Measurements from ENCODE around the gene NFASC.

Gene NFASC

DNA sequence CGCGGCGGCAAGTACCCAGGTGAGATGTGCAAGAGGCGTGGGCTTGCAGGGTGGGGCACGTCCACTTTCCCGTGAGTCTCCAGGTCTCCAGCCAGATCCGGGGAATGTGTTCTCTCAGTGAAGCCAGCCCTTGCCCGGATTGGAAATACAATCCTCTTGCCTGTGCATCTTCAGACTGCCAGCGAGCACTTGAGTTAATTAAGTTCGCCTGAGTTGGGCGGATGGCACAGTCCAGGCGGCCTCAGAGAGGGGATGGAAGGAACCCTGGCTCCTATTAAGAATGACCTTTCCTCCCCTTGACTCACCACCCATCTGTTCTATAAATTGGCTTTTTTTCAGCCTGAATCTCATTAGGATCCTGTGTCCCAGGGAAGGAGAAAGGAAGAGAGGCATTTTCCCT is 139.0 kb downstream of the NFASC start:
- no peak for DNase-seq (ENCODE audit: low spot score)

DNA sequence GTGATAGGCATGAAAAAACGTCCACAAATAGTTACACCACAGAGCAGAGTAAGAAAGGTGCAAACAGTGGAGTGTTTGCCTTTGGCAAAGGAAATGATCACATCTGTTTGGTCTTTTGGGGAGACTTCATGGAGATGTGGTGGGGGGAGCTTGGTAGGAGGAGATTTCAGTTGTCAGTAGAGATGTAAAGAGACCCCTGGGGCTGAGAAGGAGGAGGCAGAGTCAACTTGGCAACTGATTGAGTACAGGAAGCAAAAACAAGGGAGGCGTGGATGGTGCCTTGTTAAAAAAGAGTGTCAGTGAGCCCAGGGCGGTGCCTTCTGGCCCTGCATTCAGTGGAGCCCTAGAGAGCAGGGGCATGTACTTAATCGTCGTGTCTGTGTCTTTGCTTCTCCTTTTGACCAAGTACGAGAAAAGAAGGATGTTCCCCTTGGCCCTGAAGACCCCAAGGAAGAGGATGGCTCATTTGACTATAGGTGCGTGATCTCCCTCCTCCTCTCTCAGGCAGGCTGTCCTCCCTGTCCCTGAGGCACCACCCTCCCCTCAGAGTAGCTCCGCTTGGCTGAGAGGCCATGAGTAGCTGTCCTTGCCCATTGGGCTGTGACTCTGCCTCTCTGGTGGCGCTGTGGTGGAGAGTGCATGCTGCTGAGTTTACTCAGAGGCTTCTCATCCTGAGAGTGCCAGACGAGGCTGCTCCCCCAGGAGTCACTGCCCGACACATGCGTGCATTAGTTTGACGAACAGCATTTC is 141.9 kb downstream of the NFASC start:
- DNase-seq (ENCODE audit: low spot score): no peak

DNA sequence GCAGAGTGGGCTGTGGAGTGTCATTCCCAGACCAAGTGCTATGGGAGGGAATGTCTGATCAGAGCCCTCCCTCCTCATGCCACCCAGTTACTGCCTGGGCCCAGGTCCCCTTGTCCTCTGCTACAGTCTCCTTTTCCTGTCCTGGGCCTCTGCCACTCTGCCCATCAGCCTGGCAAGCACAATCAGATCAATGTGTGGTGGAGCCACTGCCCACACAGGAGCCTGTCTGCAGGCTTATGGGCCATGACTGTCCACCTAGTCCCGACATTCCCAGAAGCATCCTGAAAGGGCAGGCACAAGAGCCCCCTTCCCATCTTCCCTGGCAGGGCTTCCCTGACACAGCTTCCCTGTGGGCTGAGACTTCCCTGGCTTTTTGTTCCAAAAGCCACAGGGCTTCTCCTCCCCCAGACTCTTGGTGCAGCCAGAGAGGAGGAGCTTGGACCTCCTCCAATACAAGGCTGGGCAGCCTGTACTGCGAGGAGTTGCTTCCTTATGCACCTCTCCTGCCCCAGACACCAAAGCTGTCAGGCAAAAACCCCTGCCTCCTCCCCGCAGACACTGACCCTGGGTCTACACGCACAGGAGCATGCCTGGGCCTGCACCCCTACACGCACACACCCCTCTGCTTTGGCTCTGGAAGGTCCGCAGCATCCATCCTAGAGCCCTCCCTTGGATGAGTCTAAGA is 143.2 kb downstream of the NFASC start:
- DNase-seq (ENCODE audit: low spot score): peak; percentile 83

DNA sequence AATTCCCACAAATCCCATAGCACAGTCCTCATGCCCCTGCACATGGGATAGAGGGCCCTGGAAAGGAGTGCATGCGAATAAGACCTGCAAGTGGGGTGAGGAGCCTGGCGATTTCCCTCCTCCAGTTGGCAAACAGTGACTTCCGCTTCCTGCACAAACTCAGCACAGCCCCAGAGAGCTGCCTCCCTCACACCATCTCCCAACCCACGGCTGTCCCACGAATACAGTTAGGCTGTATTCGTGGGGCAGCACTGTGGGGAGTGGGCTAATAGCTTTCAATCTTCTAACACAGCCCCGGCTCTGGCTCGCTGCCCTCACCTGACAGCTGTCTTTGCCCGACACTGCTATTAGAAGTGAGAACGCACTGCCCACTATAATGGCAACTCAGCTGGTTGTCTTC is 144.1 kb downstream of the NFASC start:
- no peak for DNase-seq (ENCODE audit: low spot score)

DNA sequence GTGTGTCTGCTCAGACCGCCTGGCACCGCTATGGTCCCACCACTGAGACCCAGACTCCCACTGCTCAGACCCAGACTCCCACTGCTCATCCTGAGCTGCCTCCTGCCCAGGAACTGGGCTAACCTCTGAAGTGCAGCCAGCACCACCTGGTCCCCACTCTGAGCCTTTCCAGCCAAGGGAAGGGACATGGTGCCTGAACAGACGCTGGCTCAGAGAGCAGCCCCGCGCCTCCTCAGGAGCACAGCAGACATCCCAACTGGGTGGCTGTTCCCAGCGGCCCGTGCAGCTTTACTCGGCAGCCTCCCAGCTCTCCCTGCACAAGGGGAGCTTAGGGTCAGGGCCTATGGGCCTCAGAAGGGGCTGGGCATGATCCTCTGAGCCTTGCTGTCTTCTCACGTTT is 144.6 kb downstream of the NFASC start:
- DNase-seq (ENCODE audit: low spot score): no peak

DNA sequence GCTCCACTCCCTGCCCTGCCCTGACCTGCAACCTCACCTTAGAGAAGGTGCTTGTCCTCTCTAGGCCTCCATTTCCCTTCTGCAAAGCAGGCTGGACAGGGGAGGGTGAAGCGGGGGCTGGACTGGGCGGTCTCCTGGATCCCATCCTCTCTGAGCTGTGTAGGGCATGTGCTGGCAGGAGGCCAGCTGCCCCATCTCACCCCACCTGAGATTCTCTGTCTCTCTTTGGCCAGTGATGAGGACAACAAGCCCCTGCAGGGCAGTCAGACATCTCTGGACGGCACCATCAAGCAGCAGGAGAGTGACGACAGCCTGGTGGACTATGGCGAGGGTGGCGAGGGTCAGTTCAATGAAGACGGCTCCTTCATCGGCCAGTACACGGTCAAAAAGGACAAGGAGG is 145.4 kb downstream of the NFASC start:
- DNase-seq (ENCODE audit: low spot score): no peak

DNA sequence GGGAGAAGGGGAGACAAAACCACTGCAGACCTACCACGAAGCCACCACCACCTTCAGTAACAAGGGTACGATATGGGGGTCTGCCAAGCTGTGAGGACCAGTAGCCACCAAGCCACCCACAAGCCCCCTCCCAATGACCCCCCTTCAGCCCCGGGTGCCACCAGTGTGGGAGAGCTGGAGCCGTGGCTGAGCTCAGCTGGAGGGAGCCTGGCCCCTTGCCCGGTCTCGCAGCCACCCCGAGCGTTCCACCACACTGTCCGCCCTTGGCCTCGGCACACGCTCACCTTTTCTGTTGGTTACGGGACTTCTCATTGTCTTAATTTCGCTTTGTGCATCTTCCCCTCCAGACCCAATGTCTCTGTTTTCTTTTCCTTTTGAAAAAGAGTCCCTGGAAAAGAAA is 145.9 kb downstream of the NFASC start:
- no peak for DNase-seq (ENCODE audit: low spot score)

DNA sequence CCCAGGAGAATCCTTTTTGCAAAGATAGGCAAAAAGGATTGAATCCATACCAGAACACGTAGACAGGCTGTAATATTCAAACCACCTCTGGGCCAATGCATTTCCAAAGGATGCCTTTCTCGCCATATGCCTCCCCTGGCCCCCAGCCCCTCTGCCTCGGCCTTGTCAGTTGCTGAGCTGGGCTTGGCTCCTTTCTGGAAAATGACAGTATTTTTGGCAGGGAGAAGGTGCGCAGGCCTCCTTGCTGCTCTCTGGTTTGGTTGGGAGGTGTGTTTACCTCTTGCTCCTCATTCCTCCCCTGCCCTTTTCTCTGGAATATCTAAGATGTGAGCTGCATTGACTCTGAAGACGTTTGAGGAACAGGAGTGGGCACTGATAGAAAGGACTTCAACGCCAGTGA is 146.3 kb downstream of the NFASC start:
- no peak for DNase-seq (ENCODE audit: low spot score)

DNA sequence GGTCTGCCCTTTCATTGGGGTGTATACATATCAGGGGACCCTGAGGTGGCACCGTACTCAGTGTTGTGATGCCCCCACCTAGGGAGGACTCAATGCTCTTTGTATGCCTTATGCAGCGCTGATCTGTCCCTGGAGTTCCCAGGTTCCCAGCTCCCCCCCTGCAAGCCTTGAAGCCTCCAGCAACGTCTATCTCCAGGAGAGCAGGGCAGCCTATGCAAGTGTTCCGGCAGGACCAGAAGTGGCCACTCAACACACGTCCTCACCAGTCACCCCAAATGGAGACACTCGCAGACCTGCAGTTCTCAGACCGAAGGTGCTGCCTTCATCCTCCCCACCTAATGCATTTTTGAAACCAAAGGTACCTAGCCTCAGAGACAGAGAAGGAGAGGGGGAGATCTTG is 147.1 kb downstream of the NFASC start:
- DNase-seq (ENCODE audit: low spot score): no peak

DNA sequence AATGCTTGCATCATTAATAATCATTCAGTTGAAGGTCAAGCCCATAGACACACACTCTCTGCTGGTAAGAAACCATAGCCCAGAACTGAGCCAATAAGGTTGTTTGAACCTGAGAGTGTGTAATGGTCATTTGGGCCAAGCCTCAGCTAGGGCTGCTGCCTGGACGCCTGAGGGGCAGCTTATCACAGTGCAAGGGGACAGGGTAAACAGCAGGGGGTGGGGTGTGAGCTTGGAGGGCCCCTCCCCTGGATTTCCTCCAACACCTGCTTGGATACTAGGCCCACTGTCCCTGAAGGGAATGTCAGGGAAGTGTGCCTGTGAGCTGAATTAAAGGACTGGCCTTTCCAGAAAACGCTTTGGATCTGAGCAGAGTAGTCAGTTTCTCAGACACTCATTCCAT is 147.7 kb downstream of the NFASC start:
- no peak for DNase-seq (ENCODE audit: low spot score)

DNA sequence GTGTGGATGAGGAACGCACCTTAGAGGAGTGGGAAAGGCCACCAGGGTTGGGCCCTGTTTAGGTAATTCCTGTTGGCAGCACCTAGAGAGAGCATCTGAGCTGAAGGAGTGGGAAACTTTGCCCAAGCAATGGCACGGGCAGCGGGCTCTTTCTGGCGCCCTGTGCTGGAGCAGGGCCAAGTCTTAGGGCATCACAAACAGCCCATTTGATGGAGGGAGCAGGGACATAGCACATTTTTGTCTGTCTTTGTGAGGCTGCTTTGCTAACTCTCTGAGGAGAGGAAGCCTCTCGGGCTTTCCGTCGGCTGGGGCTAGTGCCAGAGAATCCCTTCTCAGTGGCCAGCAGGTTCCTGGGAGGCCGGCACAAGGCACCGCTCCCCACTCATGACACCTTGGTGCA is 149.8 kb downstream of the NFASC start:
- peak; percentile 54 for DNase-seq (ENCODE audit: low spot score)

DNA sequence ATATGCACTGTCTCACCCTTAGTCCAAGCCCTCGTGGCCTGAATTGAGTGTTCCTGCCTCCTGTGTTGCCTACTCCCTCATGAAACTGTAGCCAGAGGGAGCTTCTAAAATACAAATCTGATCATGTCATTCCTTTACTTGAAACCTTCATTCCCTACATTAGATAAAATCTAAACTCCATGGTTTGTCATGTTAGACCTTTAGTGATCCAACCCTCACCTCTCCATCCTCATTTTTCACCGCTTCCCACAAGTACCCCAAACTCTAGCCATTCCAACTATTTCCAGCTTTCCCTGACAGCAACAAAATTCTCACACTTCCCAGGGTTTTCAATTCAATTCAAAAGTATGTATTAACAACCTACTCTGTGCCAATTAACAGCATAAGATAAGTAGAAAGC is 154.0 kb downstream of the NFASC start:
- no peak for DNase-seq (ENCODE audit: low spot score)

DNA sequence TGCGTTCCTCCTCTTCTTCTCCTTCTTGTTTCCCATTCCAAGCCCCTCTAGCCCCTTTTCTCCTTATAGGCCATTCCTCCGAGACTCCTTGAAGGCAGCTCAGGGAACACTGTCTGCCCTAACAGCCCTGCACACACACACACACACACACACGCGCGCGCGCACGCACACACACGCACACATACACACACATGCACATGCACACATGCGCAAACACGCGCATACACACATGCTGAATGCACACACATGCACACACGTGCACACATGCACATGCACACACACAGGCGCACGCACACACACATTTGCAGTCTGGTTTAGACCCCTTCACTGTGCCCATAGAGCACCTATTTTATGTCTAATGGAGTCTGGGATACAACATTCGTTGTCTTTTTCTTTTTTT is 154.6 kb downstream of the NFASC start:
- DNase-seq (ENCODE audit: low spot score): no peak

DNA sequence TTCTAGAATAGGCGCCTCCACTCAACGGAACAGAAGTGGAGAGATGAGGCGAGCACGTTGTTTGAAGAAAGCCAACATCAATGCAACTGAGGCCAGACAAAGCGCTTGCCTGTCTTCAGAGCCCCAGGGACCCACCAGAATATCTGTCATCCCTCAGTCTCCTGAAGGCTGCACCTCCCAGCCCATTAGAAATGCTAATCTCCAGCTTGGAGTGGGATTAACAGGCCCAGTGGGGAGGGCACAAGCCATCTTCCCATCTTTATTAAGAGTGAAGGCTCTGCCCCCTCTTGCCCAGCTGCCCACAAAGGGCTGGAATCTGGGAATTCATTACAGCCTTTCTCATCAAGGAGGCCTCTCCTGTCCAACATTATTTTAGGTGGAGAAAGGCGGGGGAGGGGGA is 155.5 kb downstream of the NFASC start:
- DNase-seq (ENCODE audit: low spot score): no peak

DNA sequence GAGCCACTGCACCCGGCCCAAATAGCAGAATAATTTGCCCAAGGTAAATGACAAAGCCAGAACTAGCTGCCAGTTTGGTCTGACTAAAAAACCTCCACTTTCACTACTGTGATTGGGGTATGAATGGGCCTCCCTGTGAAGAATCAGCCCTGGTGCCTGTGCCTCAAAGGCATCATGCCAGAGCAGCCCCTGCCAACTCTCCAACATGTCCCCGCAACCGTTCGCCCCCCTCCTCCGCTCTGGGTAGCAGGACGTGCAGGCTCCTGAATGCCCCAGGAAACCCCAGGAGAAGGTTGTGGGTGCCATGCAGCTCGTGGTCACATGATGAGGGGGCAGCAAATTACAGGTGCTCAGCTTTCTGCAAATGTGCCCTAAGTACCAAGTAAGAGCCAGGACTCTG is 157.7 kb downstream of the NFASC start:
- DNase-seq (ENCODE audit: low spot score): no peak

DNA sequence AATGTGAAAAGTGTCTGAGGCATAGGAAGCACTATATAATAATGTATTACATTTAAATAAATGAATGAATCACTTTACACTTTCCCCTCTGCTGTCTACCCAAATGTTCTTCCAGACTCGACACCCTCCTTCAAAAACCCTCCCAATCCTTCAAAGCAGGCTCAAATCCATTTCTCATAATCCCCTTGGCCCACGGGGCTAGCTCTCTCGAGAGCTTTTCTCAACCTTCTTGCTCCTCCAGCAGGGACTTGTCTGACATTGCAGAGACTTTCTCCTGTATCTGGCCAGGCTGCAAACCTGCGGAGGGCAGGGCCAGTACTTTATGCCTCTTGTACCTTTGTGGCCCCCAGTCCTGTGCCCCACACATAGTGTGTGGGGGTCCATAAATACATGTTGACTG is 158.3 kb downstream of the NFASC start:
- no peak for DNase-seq (ENCODE audit: low spot score)

DNA sequence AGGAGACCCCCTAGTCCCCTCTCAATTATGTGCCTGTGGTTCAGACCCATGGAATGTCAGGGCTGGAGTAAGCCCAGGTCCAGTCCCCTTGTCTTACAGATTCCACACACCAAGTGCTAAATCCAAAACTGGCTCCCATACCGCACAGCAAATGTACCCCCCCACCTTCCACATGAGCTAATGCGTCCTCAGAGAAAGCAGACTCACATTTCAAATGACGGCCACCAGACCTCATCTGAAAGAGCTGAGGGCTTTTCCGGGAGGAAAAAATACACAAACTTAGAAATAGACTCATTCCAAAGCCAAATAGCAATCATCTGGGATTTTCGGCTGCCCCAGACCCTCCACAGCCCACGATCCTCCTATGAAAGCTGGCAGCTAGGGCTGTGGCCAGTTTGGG is 159.6 kb downstream of the NFASC start:
- no peak for DNase-seq (ENCODE audit: low spot score)

DNA sequence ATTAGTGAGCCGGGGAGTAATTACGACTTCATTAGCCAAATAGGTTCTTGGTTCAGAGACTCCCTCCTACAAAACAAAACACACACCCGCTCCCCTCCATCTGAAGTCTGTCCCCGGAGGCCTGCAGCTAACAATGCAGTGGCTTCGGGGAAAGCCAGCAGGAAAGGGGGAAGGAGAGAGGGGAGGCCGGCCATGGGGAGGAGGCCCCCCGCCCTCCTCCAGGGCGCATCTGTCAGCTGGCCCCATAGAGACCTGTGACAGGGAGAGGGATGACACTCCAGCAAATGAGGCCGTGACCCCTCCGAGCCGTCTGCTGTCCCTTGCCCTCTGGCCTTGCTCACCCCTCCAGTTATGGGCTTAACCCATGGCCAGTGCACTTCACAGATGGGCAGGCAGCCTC is 160.2 kb downstream of the NFASC start:
- DNase-seq (ENCODE audit: low spot score): no peak

DNA sequence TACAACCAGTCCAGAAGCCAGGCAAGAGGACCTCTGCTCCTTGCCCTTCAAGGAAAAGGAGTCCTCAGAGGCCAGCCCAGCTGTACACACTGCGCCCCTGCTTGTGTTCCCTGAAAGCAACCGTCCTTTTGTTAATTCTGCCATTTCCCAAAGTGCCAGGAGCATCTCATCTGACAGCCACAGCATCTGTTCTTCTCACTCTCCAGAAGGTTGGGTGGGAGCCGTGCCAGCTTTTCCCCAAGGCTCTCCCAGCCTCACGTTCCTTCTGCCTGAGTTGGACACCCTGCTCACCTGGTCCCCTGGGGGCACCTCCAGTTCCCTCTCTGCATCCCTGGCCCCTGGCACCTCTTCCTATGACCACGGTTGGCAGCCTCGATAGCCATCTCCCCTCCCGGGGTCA is 161.8 kb downstream of the NFASC start:
- DNase-seq (ENCODE audit: low spot score): no peak

DNA sequence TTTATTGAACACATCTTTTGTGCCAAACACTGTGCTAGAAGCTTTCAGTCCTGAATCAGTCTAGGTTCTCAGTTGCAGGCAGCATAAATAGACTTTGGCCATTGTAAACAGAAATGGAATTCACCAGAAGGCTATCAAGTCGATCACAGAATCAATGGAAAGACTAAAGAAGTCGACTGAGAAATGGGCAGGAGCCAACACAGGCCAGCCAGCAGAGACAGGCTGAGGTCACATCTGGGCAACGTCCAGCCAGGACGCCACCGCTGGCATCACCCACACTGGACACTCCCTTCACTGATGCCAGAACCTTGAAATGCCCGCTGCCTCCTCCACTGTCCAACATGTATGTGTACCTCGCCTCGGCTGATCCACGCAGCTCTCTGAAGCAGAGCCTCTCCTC is 166.9 kb downstream of the NFASC start:
- DNase-seq (ENCODE audit: low spot score): no peak

DNA sequence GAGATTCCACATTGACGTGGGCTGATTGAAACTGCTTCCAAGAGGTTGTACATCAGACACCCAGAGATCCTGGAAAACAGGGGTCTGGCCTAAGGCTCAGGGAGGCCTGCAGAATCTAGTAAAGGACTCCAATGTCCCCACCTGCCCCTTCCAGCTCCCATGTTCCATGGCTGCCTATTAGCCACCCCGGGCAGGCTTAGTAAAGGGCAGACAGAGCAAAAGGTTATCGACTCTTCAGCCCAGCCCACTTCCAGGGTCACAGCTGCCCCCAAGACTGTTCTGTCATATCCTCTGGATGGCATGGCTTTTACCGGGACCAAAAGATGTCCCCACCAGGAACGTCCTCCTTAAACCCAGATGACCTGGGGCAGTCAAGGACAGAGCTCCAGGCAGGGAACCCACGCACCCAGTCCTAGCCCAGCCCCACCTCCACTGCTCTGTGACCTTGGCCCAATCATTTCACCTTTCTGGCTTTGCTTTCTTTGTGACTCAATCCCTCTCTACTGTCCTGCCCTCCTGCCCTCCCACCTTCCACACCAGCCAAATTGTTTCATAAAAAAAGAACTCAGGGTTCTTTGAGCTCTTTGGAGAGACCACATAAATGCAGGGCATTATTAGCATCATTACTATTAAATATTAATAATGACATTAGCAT is 167.6 kb downstream of the NFASC start:
- no peak for DNase-seq (ENCODE audit: low spot score)

DNA sequence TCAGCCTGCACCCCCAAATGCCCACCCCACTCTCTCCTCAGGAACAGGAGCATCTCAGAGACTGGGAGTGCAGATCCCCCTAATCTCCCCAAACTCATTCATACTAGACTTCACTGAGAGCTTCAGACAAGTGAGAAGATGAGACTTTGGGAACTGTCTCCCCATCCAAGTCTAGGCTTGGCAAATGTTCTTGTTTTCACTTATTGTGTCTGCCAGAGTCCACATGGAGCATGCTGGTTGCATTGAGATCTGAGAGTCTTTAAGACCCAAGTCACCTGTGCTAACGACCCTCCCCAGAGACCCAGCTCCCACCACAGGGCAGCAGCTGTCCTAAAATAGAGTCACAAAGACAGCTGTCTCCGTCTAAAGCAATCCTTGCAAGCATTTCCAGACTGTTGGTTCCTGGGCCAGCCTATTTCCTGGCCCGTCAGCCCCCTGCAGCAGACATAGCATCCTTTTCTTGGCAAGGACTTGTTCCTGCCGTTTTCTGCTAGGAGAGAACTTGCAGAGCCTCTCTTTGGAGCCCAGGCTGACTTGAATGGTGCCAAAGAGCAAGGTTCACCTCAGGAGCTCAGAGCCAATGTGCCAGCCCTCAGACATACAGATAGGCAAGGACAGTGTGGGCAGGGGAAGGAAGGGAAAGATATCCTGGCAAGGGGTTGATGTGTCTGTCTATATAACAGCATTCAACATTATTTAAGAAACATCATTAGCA is 170.5 kb downstream of the NFASC start:
- no peak for DNase-seq (ENCODE audit: low spot score)
